Cardiac muscle cell (in vitro differentiated cells and primary cell): ENCODE measurements around the gene BID. TPM values are rescaled to one million over a fixed set of nuclear protein-coding genes. Genes with fewer than 3 reads are reported as not detected.

ENCODE experiments used
- DNase-seq, 2 donors: peaks; one replicate each; pipeline versions ENCODE4 v3.0.0 to v3.0.0-alpha.2; 2010 to 2017; ENCODE audit warnings: low read depth in 1 of 2, low spot score in 1 of 2
- H3K27ac ChIP-seq: fragments of 200-600 bp; sonication (generic); 2 replicates; pipeline ENCODE4 v1.5.1; 2016
- H3K27me3 ChIP-seq: fragments of 200-600 bp; sonication (generic); 2 replicates; pipeline ENCODE4 v1.6.0; 2016; ENCODE audit warnings: control low read depth
- H3K36me3 ChIP-seq: fragments of 200-600 bp; sonication (generic); 2 replicates; pipeline ENCODE4 v1.5.1; 2016; ENCODE audit warnings: control low read depth
- H3K4me1 ChIP-seq: fragments of 200-600 bp; sonication (generic); 2 replicates; pipeline ENCODE4 v1.8.1; 2017; ENCODE audit warnings: low read depth, mild to moderate bottlenecking, mixed run types
- H3K4me3 ChIP-seq: fragments of 200-600 bp; sonication (generic); 2 replicates; pipeline ENCODE4 v1.5.1; 2016; ENCODE audit warnings: mild to moderate bottlenecking
- H3K9me3 ChIP-seq: fragments of 200-600 bp; sonication (generic); 2 replicates; pipeline ENCODE4 v1.5.1; 2017; ENCODE audit warnings: low read depth, mild to moderate bottlenecking, control low read depth
- CTCF ChIP-seq: IDR thresholded peaks from 2 replicates; pipeline ENCODE4 v1.5.1; 2012; ENCODE audit warnings: low read depth, mild to moderate bottlenecking, low read length
- polyA plus RNA-seq: library from polyadenylated mRNA; unstranded; fragments of >200 nt; fragmentation: Nextera tagmentation; extraction: Ambion mirVana; gene quantifications from 2 replicates; pipeline ENCODE4 v1.2.1, GENCODE V29; 2016
- total RNA-seq: library from RNA; depleted of rRNA; stranded (reverse); fragments of >200 nt; gene quantifications from 2 replicates; pipeline ENCODE4 v1.2.3, GENCODE V29; 2016

BID gene
- total and polyA plus RNA-seq, 2 experiments from 2014 or later: 30.8 to 57.7 TPM

- Histone ChIP-seq H3K27me3 (no peaks in the 10 kb centered on the region), H3K4me3 (no peak overlapping the region), H3K36me3 (peaks cover 3% of the 10 kb centered on the region), H3K27ac (no peak overlapping the region), H3K4me1 (no peaks in the 10 kb centered on the region), H3K9me3 (no peaks in the 10 kb centered on the region)
- TF ChIP-seq CTCF: no peak
- DNase-seq: no peak
Measured at GRCh38 chr22:17739196-17739975, 34.9 kb downstream of the BID start.

GRCh38 chr22:17738386-17739128, 35.7 kb downstream of the BID start:
- Histone ChIP-seq H3K9me3 (no peaks in the 10 kb centered on the region), H3K36me3 (peaks cover 11% of the 10 kb centered on the region), H3K27me3 (no peaks in the 10 kb centered on the region), H3K27ac (no peak overlapping the region), H3K4me1 (no peaks in the 10 kb centered on the region), H3K4me3 (no peak overlapping the region)
- TF ChIP-seq CTCF: no peak
- no peak for DNase-seq

- no peak overlapping the region for H3K4me3 ChIP-seq
- TF ChIP-seq CTCF: no peak
- no peaks in the 10 kb centered on the region for H3K4me1 ChIP-seq
- no peak overlapping the region for H3K27ac ChIP-seq
- H3K27me3 ChIP-seq: no peaks in the 10 kb centered on the region
- peaks cover 39% of the 10 kb centered on the region for H3K36me3 ChIP-seq
- DNase-seq: peak in 1 of 2 donors; percentile 65
- H3K9me3 ChIP-seq: no peaks in the 10 kb centered on the region
Measured at GRCh38 chr22:17734187-17734586, 40.1 kb downstream of the BID start.

- Histone ChIP-seq H3K4me1 (no peaks in the 10 kb centered on the region), H3K9me3 (no peaks in the 10 kb centered on the region), H3K27me3 (no peaks in the 10 kb centered on the region), H3K36me3 (peaks cover 45% of the 10 kb centered on the region), H3K27ac (no peak overlapping the region), H3K4me3 (no peak overlapping the region)
- no peak for TF ChIP-seq CTCF
- DNase-seq: no peak
Measured at GRCh38 chr22:17733466-17733865, 40.8 kb downstream of the BID start.

- no peak overlapping the region for H3K4me3 ChIP-seq
- no peak for TF ChIP-seq CTCF
- DNase-seq: no peak
- H3K36me3 ChIP-seq: peaks cover 45% of the 10 kb centered on the region
- H3K9me3 ChIP-seq: no peaks in the 10 kb centered on the region
- no peaks in the 10 kb centered on the region for H3K27me3 ChIP-seq
- H3K4me1 ChIP-seq: no peaks in the 10 kb centered on the region
- H3K27ac ChIP-seq: no peak overlapping the region
Measured at GRCh38 chr22:17732251-17732854, 41.9 kb downstream of the BID start.
